Measurements from ENCODE around the gene SCYGR8.
A peak's percentile ranks its signal among the peaks of the same experiment; 100 is the strongest.

Gene SCYGR8

GRCh38 chr2:227761740-227762476 is 16.2 kb downstream of the SCYGR8 start:
- no peak for DNase-seq (ENCODE audit: low read depth, low spot score)

- no peak for DNase-seq (ENCODE audit: low read depth, low spot score)
Measured at GRCh38 chr2:227765788-227766372, 20.2 kb downstream of the SCYGR8 start.

GRCh38 chr2:227766373-227766883 is 20.7 kb downstream of the SCYGR8 start:
- DNase-seq (ENCODE audit: low read depth, low spot score) = peak; percentile 91

- no peak for DNase-seq (ENCODE audit: low read depth, low spot score)
Measured at GRCh38 chr2:227767830-227768229, 22.1 kb downstream of the SCYGR8 start.

DNA sequence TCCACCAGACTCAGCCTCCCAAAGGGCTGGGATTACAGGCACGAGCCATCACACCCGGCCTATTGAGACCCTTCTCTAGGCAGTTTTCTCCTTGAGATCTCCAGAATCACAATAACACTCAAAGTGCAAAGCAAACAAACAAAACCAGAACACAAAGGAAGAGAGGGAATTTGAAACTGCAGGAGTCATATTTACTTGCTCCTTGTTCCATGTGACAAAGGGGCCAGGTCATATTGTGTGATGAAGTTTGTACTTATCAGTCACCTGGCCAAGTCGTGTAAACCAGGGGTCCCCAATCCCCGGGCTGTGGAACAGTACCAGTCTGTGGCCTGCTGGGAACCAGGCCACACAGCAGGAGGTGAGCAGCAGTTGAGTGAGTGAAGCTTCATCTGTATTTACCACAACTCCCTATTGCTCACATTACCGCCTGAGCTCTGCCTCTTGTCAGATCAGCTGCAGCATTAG is 26.5 kb downstream of the SCYGR8 start:
- DNase-seq (ENCODE audit: low read depth, low spot score) = peak; percentile 44

GRCh38 chr2:227772932-227773331 is 27.2 kb downstream of the SCYGR8 start:
- DNase-seq (ENCODE audit: low read depth, low spot score) = peak; percentile 16

- peak; percentile 63 for DNase-seq (ENCODE audit: low read depth, low spot score)
Measured at GRCh38 chr2:227774011-227774624, 28.4 kb downstream of the SCYGR8 start.

DNA sequence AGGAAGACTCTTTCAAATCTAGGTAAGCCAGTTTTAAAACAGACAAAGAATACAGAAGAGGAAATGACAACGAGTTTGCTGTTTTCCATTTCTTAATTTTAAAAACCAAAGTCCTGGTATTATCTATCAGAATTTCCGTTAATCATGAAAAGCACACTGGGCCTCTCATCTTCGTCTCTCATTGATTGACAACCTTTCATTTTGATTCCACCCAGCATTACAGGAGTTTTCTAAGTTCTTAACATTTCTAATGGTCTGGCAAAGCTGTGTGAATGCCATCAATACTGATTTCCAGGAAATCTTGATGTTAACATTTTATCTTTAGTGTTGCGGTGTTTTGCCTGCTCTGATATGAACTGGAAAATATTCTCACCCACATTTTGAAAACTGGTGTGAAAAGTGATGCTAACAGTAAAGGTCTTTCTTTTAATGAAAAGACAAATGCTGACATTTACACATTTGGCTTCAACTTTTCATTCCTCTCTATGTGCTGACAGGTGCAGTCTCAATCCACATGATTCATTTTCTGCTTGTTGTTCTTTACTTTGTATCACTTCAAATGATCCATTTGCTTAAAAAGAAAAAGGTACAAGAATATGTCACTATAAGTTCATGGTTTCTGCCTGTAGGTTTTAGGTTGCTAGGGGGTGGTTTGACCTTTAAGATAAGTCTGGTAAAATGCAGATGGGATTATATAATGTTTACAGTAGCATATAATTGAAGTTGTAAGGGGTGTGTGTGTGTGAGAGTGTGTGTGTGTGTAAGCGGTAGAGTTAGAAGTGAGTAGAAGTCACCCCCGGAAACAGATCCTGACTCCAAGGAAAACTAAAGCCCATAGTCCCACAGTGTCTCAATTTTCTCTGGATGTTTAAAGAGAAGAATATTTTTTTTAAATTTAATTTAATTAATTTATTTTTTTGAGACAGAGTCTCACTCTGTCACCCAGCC is 29.5 kb downstream of the SCYGR8 start:
- no peak for DNase-seq (ENCODE audit: low read depth, low spot score)

GRCh38 chr2:227780981-227781615 is 35.4 kb downstream of the SCYGR8 start:
- DNase-seq (ENCODE audit: low read depth, low spot score) = no peak

DNA sequence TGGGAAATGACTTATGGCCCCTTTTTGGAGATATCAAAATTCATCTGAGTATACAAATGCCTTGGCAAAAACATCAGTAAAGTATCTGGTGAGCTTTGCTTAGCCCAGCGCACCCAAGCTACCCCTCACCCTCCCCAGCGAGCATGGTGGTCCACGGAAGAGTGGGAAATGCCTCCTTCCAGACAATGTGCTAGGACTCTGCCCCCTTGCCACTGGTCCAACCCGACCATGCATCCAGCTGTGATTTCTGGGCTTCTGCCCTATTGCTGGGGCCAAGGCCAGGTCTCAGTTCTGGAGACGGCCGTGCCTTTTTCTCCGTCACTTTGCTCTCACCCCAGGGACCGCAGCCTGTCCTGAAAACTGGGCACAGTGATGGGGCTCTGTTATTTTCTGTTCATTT is 36.1 kb downstream of the SCYGR8 start:
- DNase-seq (ENCODE audit: low read depth, low spot score) = no peak

DNA sequence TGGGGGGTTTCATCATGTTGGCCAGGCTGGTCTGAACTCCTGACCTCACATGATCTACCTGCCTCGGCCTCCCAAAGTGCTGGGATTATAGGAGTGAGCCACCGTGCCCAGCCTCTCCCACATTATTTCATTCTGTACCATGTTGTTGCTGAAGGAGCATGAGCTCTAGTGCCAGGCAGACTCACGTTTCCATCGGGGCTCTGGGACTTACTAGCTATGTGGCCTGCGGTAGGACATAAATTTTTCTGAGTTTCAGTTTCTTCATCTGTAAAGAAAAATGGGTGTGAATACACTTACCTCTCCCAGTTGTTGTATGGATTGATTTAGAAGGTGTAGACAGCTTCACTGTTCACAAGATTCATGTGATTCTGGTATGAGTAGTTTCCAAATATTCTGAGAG is 37.1 kb downstream of the SCYGR8 start:
- no peak for DNase-seq (ENCODE audit: low read depth, low spot score)

- no peak for DNase-seq (ENCODE audit: low read depth, low spot score)
Measured at GRCh38 chr2:227783404-227784138, 37.9 kb downstream of the SCYGR8 start.

DNA sequence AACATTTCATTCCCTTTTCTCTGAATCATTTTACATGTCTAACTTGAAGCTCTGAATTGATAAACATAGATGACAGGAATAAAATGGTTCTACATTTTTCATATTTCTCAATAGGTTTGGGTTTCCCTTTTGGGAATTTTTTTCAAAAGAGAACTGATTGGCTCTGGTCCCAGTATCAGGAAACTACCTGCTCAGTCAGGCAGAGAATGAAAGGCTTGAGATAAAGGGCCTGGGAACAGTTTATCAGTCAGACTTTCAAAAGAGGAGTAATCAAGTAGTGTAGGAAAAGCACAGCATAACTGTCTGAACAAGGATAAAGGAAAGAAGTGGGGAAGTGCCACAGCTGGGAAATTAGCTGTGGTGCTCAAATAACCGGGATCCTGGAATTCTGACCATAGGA is 39.6 kb downstream of the SCYGR8 start:
- no peak for DNase-seq (ENCODE audit: low read depth, low spot score)

- DNase-seq (ENCODE audit: low read depth, low spot score) = no peak
Measured at GRCh38 chr2:227788561-227789018, 42.9 kb downstream of the SCYGR8 start.

DNA sequence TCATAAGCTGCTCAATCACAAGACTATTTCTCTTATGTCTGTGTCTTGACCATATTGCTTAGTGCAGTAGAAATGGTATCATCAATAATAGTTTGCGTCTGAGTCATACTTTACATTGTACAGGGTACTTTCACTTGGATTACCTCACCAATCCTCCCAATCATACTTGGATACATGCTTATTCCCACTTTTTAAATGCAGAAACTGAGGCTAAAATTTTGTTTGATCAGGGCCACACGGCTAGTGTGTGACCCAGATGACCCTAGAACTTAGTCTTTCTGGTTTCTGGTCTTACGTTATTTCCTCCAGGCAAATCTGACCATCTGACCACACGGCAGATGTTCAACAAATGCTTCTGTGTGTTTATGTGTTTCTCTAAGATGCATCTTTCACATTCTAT is 44.1 kb downstream of the SCYGR8 start:
- DNase-seq (ENCODE audit: low read depth, low spot score) = no peak

- no peak for DNase-seq (ENCODE audit: low read depth, low spot score)
Measured at GRCh38 chr2:227793148-227793712, 47.5 kb downstream of the SCYGR8 start.

Data from ELF-1 (cell line).